Prostate gland (tissue), 2 donors: Measurements from ENCODE around the gene FARS2. TPM values are rescaled to one million over a fixed set of nuclear protein-coding genes. Genes with fewer than 3 reads are reported as not detected.

ENCODE experiments used
- DNase-seq: peaks from one replicate; pipeline ENCODE4 v3.0.0-alpha.2; 2019; ENCODE audit warnings: low spot score
- H3K27ac ChIP-seq, 2 donors: fragments of 200-600 bp; sonication (generic); 2 replicates each; pipeline ENCODE4 v1.5.1; 2017 to 2019
- H3K27me3 ChIP-seq: fragments of 200-600 bp; sonication (generic); replicated peaks from 2 replicates; pipeline ENCODE4 v1.5.1; 2019; ENCODE audit not compliant: insufficient read depth
- H3K36me3 ChIP-seq, 2 donors: fragments of 200-600 bp; sonication (generic); 1 replicate in 1 of 2; 2 replicates in 1 of 2; pipeline versions ENCODE4 v1.5.1 to v1.8.1; 2017 to 2019
- H3K4me1 ChIP-seq: fragments of 200-600 bp; sonication (generic); replicated peaks from 2 replicates; pipeline ENCODE4 v1.5.1; 2019
- H3K4me3 ChIP-seq, 2 donors: fragments of 200-600 bp; sonication (generic); 2 replicates each; pipeline ENCODE4 v1.5.1; 2017 to 2019
- H3K9me3 ChIP-seq: fragments of 200-600 bp; sonication (generic); 2 replicates; pipeline ENCODE4 v1.5.1; 2017
- POLR2A ChIP-seq: fragments of 450-650 bp; IDR thresholded peaks from one replicate; pipeline ENCODE4 v1.6.1; 2016; ENCODE audit warnings: antibody characterized with exemption, mild to moderate bottlenecking
- POLR2AphosphoS5 ChIP-seq: sonication (generic); formaldehyde crosslinking; IDR thresholded peaks from one replicate; pipeline ENCODE4 v1.6.1; 2017; ENCODE audit warnings: antibody characterized with exemption
- WGBS: methylation state at CpG from one replicate; pipeline ENCODE4 v1.1.5; 2018; 5-methylcytosine and 5-hydroxymethylcytosine counted together
- intact Hi-C: fragments of 100-400 bp; cut with DNase I; formaldehyde crosslinking; loops from one replicate; pipeline ENCODE4 v1.14.2; 2022
- total RNA-seq, 2 donors: library from RNA; depleted of rRNA; stranded (reverse); fragments of >200 nt; gene quantifications; one replicate each; pipeline ENCODE4 v1.1.0, GENCODE V29; 2016
- TF ChIP-seq, protein P1 (sequence below), 4 experiments: fragments of 200-600 bp in 2 of 4; fragments of 450-650 bp in 2 of 4; sonication (generic) in 2 of 4; IDR thresholded peaks; 1 replicate in 3 of 4; 2 replicates in 1 of 4; pipeline ENCODE4 v1.5.1; 2016 to 2019; ENCODE audit warnings: antibody characterized with exemption in 4 of 4, mild to moderate bottlenecking in 2 of 4, moderate library complexity in 2 of 4

Gene FARS2
- total RNA-seq, 2 donors from 2014 or later = 11.6 to 19.5 TPM

GRCh38 chr6:5744497-5744896 is 483.2 kb downstream of the FARS2 start:
- DNase-seq = no peak
- no peaks in the 10 kb centered on the region for H3K27me3 ChIP-seq
- no peaks in the 10 kb centered on the region for H3K4me1 ChIP-seq
- H3K4me3 ChIP-seq = no peak overlapping the region
- intact Hi-C loops = no loop called here
- H3K27ac ChIP-seq = no peak overlapping the region
- TF ChIP-seq POLR2AphosphoS5 (no peak), POLR2A (no peak)
- TF ChIP-seq, protein P1, sequence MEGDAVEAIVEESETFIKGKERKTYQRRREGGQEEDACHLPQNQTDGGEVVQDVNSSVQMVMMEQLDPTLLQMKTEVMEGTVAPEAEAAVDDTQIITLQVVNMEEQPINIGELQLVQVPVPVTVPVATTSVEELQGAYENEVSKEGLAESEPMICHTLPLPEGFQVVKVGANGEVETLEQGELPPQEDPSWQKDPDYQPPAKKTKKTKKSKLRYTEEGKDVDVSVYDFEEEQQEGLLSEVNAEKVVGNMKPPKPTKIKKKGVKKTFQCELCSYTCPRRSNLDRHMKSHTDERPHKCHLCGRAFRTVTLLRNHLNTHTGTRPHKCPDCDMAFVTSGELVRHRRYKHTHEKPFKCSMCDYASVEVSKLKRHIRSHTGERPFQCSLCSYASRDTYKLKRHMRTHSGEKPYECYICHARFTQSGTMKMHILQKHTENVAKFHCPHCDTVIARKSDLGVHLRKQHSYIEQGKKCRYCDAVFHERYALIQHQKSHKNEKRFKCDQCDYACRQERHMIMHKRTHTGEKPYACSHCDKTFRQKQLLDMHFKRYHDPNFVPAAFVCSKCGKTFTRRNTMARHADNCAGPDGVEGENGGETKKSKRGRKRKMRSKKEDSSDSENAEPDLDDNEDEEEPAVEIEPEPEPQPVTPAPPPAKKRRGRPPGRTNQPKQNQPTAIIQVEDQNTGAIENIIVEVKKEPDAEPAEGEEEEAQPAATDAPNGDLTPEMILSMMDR (IDR thresholded peaks at IDR 0.05) = no peak
- WGBS = 87% methylated on average over 5 of the region's 5 CpGs
- H3K36me3 ChIP-seq = no peaks in the 10 kb centered on the region
- no peaks in the 10 kb centered on the region for H3K9me3 ChIP-seq

GRCh38 chr6:5745081-5745480 is 483.8 kb downstream of the FARS2 start:
- no peak overlapping the region for H3K4me3 ChIP-seq
- H3K36me3 ChIP-seq = no peaks in the 10 kb centered on the region
- no peak overlapping the region for H3K27ac ChIP-seq
- no peaks in the 10 kb centered on the region for H3K27me3 ChIP-seq
- TF ChIP-seq, protein P1 (IDR thresholded peaks at IDR 0.05) = no peak
- no peak for TF ChIP-seq POLR2A
- TF ChIP-seq POLR2AphosphoS5 = no peak
- intact Hi-C loops = no loop called here
- no peaks in the 10 kb centered on the region for H3K4me1 ChIP-seq
- WGBS = 94% methylated on average over 2 of the region's 2 CpGs
- no peak for DNase-seq
- no peaks in the 10 kb centered on the region for H3K9me3 ChIP-seq

DNA sequence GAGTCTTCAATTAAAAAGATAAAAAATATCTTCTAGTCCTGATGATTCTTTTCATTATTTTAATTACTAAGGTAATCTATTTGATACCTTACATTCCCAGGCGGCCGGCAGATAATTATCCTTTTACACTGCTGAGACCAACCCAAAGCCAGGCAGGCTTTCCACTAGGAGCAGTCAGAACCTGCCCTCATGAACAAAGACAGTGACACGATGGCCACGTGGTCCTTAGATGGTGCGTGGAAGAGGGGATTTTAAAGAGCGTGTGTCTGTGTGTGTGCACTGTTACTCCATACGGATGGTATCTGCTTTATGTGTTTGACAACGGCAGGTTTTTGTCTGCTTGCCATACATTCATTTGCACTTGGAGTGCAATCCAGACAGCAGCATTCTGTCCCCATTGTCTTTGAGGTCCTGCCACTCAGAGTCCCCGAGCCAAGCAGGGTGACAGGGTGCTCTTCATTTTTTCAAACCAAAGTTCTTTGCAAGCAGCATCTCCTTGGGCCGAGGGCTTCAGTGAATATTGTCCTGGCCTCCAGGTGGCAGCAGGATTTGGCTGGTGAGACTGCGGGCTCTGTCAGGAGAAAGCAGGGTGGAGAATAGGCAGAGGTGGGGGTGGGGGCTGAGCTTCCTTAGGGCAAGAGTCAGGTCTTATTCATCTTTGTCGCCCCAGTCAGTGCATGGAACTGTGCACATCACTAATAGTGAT is 484.9 kb downstream of the FARS2 start:
- TF ChIP-seq, protein P1 (IDR thresholded peaks at IDR 0.05) = no peak
- TF ChIP-seq POLR2AphosphoS5 (no peak), POLR2A (no peak)
- H3K27ac ChIP-seq = no peak overlapping the region
- no peaks in the 10 kb centered on the region for H3K27me3 ChIP-seq
- H3K9me3 ChIP-seq = no peaks in the 10 kb centered on the region
- H3K4me3 ChIP-seq = no peak overlapping the region
- H3K36me3 ChIP-seq = no peaks in the 10 kb centered on the region
- DNase-seq = no peak
- intact Hi-C loops = no loop called here
- WGBS = 49% methylated on average over 12 of the region's 12 CpGs
- no peaks in the 10 kb centered on the region for H3K4me1 ChIP-seq

DNA sequence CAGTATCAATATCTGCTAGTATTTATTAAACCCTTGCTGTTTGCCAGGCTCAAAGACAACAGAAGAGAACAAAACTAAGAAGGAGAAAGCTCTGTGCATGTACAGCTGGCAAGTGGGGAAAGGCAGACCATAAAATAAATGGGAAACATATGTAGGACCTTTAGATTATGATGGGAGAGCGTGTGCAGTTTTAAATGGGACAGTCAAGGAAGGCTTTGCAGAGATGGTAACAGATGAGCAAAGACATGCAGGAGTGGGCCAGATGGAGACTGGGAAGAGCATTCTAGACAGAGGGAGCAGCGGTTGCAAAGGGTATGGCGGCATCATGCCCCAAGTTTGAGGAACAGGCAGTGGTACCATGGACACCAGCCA is 485.4 kb downstream of the FARS2 start:
- Histone ChIP-seq H3K9me3 (no peaks in the 10 kb centered on the region), H3K4me3 (no peak overlapping the region), H3K27me3 (no peaks in the 10 kb centered on the region), H3K36me3 (no peaks in the 10 kb centered on the region), H3K27ac (no peak overlapping the region), H3K4me1 (no peaks in the 10 kb centered on the region)
- DNase-seq = no peak
- TF ChIP-seq, protein P1 (IDR thresholded peaks at IDR 0.05) = no peak
- TF ChIP-seq POLR2AphosphoS5 (no peak), POLR2A (no peak)
- intact Hi-C loops = no loop called here
- WGBS = 91% methylated on average over 3 of the region's 3 CpGs

GRCh38 chr6:5747379-5747778 is 486.1 kb downstream of the FARS2 start:
- TF ChIP-seq POLR2A (no peak), POLR2AphosphoS5 (no peak)
- TF ChIP-seq, protein P1 (IDR thresholded peaks at IDR 0.05) = no peak
- Histone ChIP-seq H3K9me3 (no peaks in the 10 kb centered on the region), H3K27me3 (no peaks in the 10 kb centered on the region), H3K4me1 (no peaks in the 10 kb centered on the region), H3K4me3 (no peak overlapping the region), H3K27ac (no peak overlapping the region), H3K36me3 (no peaks in the 10 kb centered on the region)
- intact Hi-C loops = no loop called here
- DNase-seq = no peak
- WGBS = 68% methylated on average over 2 of the region's 2 CpGs
